HUES48 (cell line): ENCODE measurements around the gene SCN1A.

Source experiments
- H3K27ac ChIP-seq: one replicate; pipeline ENCODE4 v1.7.0; 2013; ENCODE audit warnings: low read depth, low read length, inconsistent platforms
- H3K27me3 ChIP-seq: 2 replicates; pipeline ENCODE4 v1.6.1; 2013; ENCODE audit warnings: mild to moderate bottlenecking, low read length; ENCODE audit not compliant: control insufficient read depth, insufficient read depth
- H3K36me3 ChIP-seq: 2 replicates; pipeline ENCODE4 v1.6.1; 2013; ENCODE audit warnings: low read length; ENCODE audit not compliant: control insufficient read depth, insufficient read depth
- H3K4me1 ChIP-seq: 2 replicates; pipeline ENCODE4 v1.6.1; 2013; ENCODE audit warnings: mild to moderate bottlenecking, low read length; ENCODE audit not compliant: control insufficient read depth, insufficient read depth
- H3K4me3 ChIP-seq: 2 replicates; pipeline ENCODE4 v1.5.1; 2013; ENCODE audit warnings: mild to moderate bottlenecking, low read depth, low read length
- H3K9ac ChIP-seq: 2 replicates; pipeline ENCODE4 v1.6.1; 2013; ENCODE audit warnings: mild to moderate bottlenecking, low read depth, low read length, moderate library complexity
- H3K9me3 ChIP-seq: 2 replicates; pipeline ENCODE4 v1.6.1; 2013; ENCODE audit warnings: low read length; ENCODE audit not compliant: control insufficient read depth, insufficient read depth

SCN1A gene

GRCh38 chr2:165952741-165953211, 175.0 kb downstream of the SCN1A start:
- Histone ChIP-seq H3K4me1 (peaks cover 22% of the 10 kb centered on the region), H3K27me3 (no peaks in the 10 kb centered on the region)

DNA sequence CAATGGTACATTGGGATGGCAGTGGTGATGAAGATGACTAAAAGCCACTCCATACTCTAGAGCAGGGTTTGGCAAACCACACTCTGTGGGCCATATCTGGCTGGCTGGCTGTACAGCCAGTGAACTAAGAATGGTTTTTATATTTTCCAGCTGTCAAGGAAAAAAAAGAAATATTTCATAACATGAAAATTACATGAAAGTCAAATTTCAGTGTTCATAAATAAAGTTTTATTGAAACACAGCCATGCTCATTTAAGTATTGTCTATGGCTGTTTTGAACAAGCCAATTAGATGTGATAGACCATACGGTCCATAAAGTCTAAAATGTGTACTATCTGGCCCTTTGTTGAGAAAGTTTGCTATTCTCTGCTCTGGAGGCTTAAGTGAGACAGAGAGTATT, 175.7 kb downstream of the SCN1A start:
- Histone ChIP-seq H3K27me3 (no peaks in the 10 kb centered on the region), H3K9me3 (no peaks in the 10 kb centered on the region), H3K36me3 (peaks cover 24% of the 10 kb centered on the region), H3K27ac (no peak overlapping the region), H3K9ac (no peak overlapping the region), H3K4me1 (peaks cover 22% of the 10 kb centered on the region), H3K4me3 (peak overlapping the region; percentile 75)

More at GRCh38 chr2:165952741-165953211, 175.0 kb downstream of the SCN1A start:
- Histone ChIP-seq H3K9ac (peak overlapping the region; percentile 61), H3K27ac (peak overlapping the region; percentile 97), H3K9me3 (no peaks in the 10 kb centered on the region), H3K36me3 (peaks cover 17% of the 10 kb centered on the region), H3K4me3 (peak overlapping the region; percentile 75)

- Histone ChIP-seq H3K27me3 (no peaks in the 10 kb centered on the region), H3K27ac (no peak overlapping the region), H3K36me3 (peaks cover 30% of the 10 kb centered on the region), H3K4me1 (peaks cover 22% of the 10 kb centered on the region), H3K9me3 (no peaks in the 10 kb centered on the region), H3K4me3 (no peak overlapping the region), H3K9ac (no peak overlapping the region)
Measured at GRCh38 chr2:165950438-165950837, 177.4 kb downstream of the SCN1A start.

DNA sequence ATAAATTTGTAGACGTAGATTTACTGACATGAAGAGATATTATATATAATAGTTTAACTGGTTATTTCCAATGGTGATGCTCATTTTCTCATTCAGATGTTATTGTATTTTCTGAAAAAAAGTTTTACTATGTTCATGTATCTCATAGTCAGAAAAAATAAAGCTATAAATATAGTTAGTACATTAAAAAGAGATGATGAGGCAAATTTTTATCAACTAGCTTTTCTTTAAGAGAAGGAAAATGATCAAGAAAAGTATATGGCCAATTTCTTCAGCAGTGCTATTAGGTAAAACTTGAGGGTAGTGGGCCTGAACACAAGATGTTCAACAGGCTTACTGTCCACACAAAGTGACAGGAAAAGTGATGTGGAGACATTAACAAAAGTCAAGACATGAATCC, 186.0 kb downstream of the SCN1A start:
- Histone ChIP-seq H3K27ac (no peak overlapping the region), H3K4me1 (no peaks in the 10 kb centered on the region), H3K9me3 (no peaks in the 10 kb centered on the region), H3K36me3 (peaks cover 81% of the 10 kb centered on the region), H3K4me3 (no peak overlapping the region), H3K9ac (no peak overlapping the region), H3K27me3 (no peaks in the 10 kb centered on the region)

GRCh38 chr2:165938237-165938636, 189.6 kb downstream of the SCN1A start:
- no peak overlapping the region for H3K27ac ChIP-seq
- no peak overlapping the region for H3K9ac ChIP-seq
- H3K9me3 ChIP-seq = no peaks in the 10 kb centered on the region
- no peak overlapping the region for H3K4me3 ChIP-seq
- peaks cover 11% of the 10 kb centered on the region for H3K4me1 ChIP-seq
- H3K36me3 ChIP-seq = peaks cover 76% of the 10 kb centered on the region
- H3K27me3 ChIP-seq = no peaks in the 10 kb centered on the region
